Myocyte (in vitro differentiated cells): ENCODE results near the gene IGF2R. TPM values are rescaled to one million over a fixed set of nuclear protein-coding genes. Genes with fewer than 3 reads are reported as not detected.
A peak's percentile ranks its signal among the peaks of the same experiment; 100 is the strongest.
"Not testable (repeated sequence)": the region's sequence is repeated elsewhere in the genome, so short reads cannot be mapped to it uniquely, and the experiment has no call there.

Experiments
- DNase-seq: peaks from one replicate; pipeline ENCODE4 v3.0.0-alpha.2; 2012; ENCODE audit warnings: low read depth
- total RNA-seq: library from RNA; depleted of rRNA; stranded (reverse); fragments of >200 nt; gene quantifications from 2 replicates; pipeline ENCODE4 v1.2.3, GENCODE V29; 2014

IGF2R gene
- total RNA-seq, 1 donor from 2014 or later, result 81.3 TPM

DNA sequence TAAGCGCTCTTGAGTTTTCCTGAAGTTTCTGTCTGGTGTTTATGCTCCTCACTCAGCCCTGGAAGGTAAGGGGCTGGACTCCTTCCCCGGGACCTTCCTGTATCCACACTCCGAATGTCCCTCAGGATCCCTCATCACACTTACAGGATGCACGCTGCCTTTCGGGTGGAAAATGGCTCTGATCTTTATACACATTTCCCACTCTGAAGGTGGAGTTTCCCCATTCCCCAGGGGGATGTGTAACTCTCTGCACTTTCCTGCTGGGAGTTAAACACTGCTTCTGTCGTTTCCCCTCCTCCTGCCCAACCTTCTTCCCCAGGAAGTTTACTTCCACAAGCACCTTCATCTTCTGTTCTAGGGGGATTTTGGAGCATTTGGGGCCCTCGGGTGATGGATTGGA lies 17.1 kb upstream of the IGF2R start:
- DNase-seq, result no peak

DNA sequence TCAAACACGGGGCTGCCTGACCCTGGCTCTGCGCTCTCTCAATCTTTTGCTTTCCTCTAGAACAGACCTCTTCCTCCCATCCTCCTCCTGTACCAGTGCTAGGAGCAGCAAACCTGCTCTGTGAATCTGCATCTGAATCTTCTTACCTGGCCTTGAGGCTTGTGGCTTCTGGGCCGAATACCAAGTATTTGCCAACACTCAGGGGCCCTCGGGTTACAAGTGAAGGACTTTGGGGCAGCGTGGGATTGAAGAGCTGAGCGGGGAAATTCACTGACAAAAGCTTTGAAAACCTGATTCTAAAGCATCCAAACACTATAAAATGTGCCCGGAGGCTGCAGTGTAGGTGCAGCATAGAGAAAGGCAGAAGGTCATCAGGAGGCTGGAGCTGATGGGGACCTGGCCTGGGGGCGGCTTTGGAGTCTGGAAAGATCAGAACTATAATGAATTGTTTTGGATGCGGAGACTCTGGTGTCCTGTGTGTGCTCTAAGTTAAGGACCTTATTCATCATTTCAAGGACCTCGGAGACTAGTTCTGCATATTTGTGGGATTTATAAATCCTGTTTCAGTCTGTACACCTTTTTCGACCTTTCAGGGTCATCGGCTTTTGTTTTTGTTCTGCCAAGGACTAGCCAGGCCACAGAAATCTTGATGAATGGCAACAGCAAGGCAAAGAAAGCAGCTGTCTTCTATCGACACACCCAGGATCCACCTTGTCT lies 16.4 kb upstream of the IGF2R start:
- no peak for DNase-seq

DNA sequence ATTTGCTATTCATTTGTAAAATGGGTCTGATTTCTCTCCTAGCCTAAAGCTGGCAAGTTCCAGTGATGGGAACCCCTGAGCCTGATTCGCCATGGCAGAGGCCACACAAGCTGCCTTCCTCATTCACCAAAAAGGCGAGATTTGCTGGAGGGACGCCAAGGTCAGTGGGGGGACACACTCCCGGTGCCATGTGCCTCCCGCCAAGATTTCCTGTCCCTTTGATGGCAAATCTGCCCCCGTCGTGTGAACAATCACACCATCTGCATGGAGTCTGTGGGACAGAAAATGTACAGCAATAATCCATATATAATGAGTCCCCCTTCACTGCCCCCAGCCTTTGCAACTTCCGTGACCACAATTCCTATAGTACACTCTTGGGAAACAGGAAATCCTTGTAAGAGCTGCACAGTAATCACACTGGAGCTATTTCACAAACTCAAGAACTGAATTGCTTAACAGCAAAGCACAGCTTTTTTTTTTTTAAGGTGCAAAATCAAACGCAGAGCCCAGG lies 15.7 kb upstream of the IGF2R start:
- DNase-seq, result no peak

DNA sequence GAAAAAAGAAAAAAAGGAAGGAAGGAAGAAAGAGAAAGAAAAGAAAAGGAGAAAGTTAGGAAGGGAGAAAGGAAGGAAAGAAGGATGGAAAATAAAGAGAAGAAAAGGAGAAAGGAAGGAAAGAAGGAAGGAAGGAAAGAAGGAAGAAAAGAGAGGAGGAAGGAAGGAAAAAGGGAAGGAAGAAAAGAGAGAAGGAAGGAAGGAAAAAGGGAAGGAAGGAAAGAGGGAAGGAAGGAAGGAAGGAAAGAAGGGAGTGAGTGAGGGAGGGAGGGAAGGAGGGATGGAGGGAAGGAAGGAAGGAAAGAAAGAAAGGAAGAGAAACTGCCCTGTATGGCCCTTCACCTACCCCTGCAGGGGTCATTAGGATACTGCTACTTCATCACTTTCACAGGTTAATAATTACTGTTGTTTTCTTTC lies 12.9 kb upstream of the IGF2R start:
- DNase-seq, result no peak

DNA sequence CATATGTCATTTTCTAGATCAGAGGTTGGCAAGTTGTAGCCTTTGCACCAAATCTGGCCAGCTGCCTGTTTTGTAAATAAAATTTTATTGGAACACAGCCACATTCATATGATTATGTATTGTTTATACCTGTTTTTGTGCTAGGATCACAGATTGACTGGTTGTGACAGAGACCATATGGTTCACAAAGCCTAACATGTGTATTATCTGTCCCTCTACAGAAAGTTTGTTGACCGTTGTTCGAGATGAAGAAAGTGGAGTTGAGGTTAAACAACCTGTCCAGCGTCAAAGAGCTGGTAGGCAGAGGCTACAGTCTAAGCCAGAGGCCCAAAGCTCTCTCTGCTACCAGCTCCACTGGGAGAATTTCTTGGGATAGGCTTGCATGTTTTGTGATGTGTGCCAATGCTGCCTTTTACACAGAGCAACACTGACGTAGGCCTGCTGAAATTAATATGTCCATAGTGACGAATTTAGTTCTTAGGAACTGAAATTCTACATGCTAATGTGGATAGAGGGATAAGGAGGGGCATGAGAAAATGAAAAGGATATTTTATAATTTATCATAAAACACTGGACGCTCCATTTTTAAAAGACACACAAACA lies 11.7 kb upstream of the IGF2R start:
- DNase-seq, result no peak

DNA sequence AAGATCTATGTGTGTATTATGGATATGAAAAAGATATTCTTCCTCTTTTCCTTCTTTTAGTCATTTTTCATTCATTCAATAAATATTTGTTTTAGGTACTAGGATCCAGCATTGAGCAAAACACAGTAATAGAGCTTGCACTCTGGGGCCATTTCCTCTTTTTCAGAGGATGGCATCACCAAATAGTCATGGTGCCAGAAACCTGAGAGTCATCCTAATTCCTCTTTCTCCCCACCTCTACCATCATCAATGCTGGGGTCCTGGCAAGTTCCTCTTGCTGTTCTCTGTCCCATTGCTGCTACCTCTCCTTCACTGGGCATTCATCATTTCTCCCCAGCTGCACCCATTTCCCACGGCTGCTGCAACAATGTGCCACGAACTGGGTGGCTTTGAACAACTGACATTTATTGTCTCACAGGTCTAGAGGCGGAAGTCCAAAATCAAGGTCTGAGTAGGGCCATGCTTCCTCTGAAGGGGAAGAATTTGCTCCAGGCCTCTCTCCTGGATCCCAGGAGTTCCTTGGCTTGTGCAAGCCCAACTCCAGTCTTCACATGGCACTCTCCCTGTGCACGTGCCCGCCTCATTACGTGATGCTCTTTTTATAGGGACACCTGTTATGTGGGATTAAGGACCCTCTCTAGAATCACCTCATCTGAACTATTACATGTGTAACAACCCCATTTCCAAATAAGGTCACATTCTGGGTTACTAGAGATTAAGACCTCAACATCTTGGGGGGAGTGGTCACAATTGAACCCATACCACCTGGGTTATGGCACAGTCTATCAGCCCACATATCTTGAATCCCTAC lies 9.5 kb upstream of the IGF2R start:
- DNase-seq, result no peak

DNA sequence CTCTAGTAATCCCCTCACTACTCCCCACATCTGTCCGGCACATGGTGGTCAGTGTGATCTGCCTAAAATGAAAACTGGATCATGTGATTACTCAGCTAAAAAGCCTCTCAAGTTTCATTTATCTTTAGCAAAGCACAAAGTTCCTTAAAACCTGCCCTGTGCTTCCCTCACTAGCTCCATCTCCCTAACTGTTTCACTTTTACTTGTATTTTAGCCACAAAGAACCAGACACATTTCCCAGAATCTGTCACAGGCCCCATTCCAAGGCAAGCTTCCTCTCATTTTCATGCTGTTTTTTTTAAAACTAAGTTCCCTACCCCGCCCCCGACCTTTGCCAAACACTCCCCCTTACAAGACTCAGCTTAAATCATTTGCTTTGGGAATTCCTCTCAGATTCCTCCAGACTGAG lies 8.9 kb upstream of the IGF2R start:
- peak; percentile 60 for DNase-seq

DNA sequence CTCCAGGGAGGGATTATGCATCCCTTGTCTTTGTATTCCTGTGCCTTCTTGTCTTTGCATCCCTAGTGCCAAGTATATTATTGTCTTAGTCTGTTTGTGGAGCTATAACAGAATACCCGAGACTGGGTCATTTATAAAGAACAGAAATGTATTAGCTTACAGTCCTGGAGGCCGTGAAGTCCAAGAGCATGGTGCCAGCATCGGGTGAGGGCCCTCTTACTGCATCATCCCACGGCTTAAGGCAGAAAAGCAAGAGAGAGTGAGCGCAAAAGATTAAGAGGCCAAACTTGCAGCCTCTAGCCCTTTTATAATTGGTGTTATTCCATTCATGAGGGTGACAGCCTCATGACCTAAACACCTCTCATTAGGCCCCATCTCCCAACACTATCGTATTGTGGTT lies 8.4 kb upstream of the IGF2R start:
- no peak for DNase-seq

DNA sequence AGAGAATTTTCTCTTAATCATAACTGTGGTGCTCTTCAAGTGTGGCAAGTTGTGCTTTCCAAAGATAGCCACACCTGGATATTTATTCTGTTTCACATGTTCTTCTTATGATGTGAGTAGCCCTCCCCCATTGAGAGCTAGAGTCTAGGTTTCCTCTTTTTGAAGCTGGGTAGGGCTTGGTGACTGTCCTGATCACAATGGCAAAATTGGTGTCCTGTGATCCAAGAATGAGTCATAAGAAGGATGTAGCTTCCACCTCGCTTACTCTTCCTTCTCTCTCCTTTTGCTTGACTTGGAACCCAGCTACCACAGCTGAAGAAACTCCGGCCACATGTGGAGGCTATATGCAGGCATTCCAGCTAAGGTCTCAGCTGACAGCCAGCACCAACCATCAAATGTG lies 7.4 kb upstream of the IGF2R start:
- DNase-seq, result no peak

DNA sequence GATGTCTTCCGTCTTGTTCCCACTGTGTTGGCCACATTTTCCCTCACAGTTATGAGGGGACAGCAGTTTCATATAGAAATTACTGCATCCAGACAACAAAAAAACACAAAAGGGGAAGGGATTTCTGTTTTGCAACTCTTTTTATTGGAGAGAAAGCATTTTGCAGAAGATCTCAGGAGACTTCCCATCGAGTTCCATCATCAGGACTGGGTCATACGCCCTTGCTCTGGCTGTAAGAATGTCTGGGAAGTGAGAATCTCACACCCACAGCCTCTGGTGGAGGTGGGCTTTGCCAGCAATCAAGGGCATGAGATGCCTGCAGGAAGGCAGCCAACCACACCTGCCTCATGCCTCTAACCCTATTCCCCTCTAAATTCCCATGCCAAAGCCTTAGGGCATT lies 5.8 kb upstream of the IGF2R start:
- no peak for DNase-seq

DNA sequence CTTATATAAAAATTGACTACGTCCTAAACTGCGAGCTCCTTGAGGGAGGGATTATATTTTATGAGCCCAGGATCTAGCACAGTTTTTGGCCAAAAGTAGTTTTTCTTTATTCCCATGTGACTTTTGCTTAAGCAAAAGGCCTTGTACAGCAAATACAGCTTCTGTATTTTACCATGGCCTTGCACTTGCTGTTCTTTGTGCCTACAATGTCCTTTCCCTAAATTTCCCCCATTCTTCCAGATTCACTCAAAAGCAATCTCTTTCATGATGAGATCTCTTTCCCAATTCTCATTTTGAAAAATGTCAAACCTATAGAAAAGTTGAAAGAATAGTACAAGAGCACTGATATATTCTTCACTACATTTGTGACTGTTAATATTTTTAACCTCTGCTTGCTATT lies 4.8 kb upstream of the IGF2R start:
- DNase-seq, result no peak

DNA sequence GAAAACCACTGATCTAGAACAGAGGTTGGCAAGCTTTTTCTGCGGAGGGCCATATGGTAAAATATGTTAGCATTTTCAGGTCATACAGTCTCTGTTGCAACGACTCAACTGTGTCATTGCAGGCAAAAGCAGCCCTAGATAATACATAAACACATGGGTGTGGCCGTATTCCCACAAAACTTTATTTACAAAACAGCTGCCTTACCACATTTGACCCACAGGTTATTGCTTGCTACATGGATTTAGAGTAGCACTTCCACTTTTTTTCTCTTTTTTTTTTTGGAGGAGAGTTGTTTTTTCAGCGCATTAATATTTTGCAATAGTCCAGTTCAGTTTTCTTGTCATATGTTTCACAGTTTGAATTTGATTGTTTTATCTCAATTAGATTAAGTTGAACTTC lies 2.5 kb upstream of the IGF2R start:
- DNase-seq, result no peak

DNA sequence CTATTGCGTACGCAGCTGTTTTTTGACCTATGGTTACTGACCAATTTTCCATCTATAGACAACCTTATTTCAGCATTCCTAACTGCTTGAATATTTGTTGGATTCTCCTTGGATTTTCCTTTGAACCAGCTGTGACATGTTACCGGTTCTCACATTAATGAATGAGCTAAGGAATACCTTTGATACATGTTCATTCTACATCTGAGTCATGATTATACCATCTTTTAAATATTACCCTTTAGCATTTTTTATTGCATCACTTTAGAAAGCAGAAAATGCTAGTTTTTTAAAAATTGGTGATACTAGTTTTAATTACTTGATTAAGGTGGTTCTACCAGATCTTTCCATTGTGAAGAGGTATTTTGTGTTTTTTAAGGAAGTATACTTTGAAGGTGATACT lies 1.9 kb upstream of the IGF2R start:
- no peak for DNase-seq

DNA sequence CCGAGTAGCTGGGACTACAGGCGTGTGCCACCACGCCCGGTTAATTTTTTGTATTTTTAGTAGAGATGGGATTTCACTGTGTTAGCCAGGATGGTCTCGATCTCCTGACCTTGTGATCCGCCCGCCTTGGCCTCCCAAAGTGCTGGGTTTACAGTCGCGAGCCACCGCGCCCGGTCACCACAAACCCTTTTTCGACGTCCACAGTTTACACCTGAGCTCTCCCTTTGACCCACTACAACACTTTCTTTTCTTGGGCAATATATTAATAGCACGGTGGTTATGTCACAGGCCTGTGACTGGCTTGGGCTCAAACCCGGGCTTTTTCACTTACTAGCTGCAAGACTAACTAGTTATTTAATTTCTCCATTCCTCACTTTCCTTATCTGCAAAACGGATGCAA lies 1.3 kb upstream of the IGF2R start:
- not testable (repeated sequence) for DNase-seq

DNA sequence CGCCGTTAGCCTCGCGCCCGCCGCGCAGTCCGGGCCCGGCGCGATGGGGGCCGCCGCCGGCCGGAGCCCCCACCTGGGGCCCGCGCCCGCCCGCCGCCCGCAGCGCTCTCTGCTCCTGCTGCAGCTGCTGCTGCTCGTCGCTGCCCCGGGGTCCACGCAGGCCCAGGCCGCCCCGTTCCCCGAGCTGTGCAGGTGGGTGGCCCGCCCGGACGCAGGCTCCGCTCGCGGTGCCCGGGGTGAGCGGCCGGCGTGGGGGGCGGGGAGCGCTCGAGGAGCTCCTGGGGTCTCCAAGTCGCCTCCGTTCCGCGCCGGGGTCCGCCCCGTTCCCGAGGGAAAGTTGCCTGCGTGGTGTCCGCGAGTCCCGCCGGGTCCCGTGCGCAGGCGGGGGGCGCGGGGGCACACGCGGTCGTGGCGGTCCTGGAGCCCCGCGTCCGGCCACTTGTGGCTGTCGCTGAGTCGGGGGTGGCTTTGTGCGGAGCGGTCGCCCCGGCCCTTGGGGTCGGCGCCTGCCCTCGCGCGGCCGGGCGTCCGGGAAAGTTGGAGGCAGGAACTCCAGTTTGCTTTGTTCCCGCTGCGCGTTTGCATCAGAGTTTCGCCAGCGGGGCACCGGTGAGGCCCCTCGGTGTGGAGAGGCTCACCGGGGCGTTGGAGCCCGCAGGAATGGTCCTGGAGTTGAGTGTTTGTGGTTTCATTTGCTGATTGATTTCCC lies 476 bp downstream of the IGF2R start:
- peak; percentile 51 for DNase-seq

DNA sequence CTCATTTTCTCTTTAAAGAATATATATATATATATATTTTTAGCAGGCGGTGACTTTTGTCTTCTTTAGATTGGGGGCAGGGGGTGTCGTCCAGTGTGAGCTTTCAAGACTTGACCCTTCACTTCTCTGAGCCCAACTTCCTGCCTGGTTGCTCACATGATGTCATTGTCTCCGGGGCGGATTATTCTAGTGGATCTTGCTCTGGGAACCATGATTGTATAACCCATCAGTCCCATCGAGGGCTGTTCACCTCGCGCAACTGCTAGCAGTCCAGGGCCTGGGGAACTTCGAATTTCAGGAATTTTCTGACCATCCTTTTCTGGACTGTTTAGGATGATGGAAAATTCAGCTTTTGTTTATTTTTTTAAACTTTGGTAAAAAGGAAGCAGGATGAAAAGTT lies 1.0 kb downstream of the IGF2R start:
- DNase-seq, result peak; percentile 87

DNA sequence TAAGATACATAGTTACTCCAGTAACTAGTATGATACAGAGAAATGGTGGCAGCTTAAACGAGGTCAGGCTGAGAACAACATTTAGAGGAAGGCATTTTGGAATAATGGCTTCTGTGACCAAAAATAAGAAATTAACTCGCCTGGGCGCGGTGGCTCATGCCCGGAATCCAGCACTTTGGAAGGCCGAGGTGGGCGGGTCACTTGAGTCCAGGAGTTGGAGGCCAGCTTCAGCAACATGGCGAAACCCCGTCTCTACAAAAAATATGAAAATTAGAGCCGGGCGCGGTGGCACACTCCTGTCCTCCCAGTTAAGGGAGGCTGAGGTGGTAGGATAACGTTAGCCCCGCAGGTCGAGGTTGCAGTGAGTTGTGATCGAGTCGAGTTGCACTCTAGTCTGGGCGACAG lies 1.8 kb downstream of the IGF2R start:
- DNase-seq, result no peak

DNA sequence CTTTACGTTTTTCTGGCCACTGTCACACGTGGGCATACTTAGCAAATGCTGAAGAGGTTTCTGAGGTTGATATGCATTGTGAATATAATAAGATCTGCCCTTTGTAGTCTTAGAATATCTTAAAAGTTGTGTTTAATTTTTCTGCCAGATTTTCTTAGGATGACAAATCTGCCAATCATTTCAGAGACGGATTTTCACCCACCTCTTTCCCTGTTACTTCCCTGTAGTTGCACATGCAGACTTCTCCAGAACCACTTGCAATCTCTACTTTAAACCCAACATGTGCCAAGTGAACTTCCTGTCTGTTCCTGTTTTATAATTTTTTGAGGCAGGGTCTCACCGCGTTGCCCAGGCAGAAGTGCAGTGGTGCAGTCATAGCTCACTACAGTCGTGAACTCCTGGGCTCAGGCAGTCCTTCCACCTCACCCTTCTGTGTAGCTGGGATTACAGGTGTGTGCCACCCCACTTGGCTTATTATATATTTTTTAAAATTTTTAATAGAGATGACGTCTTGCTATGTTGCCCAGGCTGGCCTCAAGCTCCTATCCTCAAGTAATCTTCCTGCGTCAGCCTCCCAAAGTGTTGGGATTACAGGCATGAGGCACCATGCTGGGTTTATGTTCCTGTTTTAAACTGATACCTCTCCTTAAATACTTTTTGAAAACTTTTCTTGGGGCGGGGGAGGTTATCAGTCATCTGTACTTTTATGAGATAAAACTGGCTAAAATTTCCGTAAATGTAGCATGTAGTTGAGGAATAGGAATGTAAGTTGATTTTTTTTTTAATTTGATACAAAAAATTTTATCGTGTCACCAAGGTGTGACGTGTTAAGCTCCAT lies 2.7 kb downstream of the IGF2R start:
- DNase-seq, result no peak

DNA sequence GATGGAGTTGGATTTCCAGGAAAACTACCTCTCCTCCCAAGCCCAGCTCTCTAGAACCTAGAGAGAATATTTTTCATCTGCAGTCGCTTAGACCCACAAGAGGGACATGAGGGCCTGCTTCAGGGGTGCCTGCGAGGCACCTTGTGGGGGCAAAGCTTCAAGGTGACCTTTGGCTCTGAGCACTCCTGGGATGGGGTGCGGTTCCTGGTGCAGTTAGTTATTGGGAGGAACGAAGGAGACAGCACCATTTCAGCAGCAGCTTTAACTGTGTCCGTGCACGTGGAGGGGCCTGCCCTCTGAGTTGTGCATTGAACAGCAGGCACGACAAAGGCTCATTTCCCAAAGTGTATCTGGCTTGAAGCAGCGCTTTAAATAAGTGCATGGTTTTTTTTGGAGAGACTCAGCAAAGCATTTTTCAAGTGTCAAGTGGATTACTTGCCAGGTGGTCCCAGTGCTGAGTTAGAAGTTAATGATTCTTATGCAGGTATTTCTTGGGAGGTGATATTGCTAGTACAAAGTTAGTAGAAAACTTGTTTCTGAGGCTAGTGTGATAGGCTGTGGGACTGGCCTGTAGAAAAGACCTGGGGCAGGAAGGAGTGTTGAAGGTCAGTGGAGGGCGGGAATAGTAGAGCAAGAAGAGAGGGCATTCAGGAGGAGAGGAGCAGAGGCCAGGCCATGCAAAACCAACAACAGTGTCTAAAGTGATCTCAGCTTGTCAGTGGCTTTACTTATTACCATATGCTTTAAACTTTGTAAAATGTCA lies 3.8 kb downstream of the IGF2R start:
- DNase-seq, result no peak

DNA sequence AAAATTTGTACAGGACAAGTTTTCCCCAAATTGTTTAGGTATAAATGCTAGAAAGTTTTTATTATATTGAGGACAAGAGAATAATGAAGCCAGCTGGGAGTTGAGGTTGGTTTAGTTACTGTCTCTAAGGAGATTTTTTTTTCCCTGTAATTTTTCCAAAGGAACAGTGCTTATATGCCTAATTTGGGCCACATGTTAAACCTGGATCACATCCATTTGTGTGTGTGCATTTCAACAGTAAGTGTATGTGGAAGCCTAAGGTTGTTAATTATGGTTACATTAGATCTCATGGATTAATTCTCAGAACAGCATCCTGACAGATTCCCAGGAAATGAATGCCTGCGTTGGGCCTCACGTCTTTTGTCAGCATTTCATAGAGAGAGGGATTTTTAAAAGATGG lies 4.5 kb downstream of the IGF2R start:
- no peak for DNase-seq
